C4-2B (cell line): ENCODE measurements around the gene MYH10.

Source experiments
- ZFX ChIP-seq: fragments of 450-650 bp; IDR thresholded peaks from 2 replicates; pipeline ENCODE4 v1.6.1; 2017
- TF ChIP-seq, protein P1 (sequence below): fragments of 450-650 bp; conservative IDR thresholded peaks from 2 replicates; pipeline ENCODE4 v1.5.1; 2017; ENCODE audit warnings: mild to moderate bottlenecking

DNA sequence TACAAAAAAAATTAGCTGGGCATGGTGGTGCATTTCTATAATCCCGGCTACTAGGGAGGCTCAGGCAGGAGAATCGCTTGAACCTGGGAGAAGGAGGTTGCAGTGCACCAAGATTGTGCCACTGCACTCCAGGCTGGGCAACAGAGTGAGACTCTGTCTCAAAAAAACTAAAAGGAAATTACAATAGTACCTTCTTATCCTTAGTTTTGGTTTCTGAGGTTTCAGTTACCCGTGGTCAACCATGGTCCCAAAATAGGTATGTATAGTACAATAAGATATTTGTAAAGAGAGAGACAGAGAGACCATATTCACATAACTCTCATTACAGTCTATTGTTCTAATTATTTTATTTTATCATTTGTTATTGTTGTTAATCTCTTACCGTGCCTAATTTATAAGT is 24.3 kb upstream of the MYH10 start:
- TF ChIP-seq, protein P1, sequence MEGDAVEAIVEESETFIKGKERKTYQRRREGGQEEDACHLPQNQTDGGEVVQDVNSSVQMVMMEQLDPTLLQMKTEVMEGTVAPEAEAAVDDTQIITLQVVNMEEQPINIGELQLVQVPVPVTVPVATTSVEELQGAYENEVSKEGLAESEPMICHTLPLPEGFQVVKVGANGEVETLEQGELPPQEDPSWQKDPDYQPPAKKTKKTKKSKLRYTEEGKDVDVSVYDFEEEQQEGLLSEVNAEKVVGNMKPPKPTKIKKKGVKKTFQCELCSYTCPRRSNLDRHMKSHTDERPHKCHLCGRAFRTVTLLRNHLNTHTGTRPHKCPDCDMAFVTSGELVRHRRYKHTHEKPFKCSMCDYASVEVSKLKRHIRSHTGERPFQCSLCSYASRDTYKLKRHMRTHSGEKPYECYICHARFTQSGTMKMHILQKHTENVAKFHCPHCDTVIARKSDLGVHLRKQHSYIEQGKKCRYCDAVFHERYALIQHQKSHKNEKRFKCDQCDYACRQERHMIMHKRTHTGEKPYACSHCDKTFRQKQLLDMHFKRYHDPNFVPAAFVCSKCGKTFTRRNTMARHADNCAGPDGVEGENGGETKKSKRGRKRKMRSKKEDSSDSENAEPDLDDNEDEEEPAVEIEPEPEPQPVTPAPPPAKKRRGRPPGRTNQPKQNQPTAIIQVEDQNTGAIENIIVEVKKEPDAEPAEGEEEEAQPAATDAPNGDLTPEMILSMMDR = no peak
- no peak for TF ChIP-seq ZFX
